GM19328 (cell line): ENCODE results near the gene PSME2.

Source experiments
- ATAC-seq: cut with Tn5 transposase; IDR thresholded peaks from one replicate; pipeline ENCODE4 v1.9.1; 2021; ENCODE audit warnings: mild to moderate bottlenecking, moderate library complexity; ENCODE audit not compliant: unreplicated experiment

PSME2 gene

GRCh38 chr14:24179961-24180796, 33.8 kb upstream of the PSME2 start:
- ATAC-seq: no peak

- ATAC-seq: no peak
These were observed 33.0 kb upstream of the PSME2 start for GRCh38 chr14:24179294-24179960.

DNA sequence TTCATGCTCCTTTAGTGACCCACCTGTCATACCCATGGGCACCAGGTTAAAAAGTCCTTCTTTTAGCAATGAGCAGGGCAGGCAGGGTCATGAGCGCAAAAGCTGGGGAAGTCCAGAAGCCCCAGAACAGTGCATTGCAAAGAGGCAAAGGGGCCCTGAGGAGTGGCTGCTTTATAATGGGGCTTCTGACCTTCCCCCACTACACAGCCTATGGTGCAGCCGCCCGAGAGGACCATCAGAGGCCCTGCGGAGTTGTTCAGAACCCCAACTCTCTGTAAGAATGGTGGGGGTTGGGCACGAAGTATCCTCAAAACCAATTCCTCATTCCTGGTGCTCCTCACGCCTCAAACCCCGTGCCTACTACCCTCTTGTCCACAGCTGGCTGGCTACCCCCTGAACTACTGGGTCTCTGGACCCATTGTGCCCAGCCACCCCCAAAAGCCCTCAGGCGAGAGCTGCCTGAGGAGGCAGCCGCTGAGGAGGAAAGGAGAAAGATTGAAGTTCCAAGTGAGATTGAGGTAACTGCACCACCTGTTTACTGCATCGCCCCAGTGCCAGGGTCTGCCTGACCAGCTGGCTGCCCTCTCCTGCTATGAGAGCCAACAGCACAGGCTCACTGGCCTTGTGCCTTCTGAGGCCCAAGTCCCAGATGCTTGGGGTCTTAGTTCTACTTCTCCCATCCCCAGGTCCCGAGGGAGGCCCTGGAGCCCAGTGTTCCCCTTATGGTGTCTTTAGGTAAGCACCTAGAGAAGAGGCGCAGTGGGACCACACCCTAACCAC, 32.2 kb upstream of the PSME2 start:
- ATAC-seq: no peak

DNA sequence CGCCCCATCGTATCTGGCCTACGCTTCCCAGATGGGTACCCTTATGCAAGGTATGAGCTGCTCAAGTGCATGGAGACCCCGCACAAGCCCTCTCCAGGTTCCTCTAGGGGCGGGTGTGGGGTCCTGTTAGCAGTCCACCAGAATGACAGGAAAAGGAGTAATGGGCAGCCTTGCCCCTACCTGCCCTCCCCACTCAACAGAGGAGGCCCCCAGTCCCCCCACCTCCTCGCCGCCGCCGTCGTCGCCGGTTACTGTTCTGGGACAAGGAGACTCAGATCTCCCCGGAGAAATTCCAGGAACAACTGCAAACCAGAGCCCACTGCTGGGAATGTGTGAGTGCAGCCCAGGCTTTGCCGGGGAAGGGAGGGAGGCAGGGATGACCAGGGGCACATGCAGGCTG, 31.5 kb upstream of the PSME2 start:
- ATAC-seq: no peak

GRCh38 chr14:24177041-24177825, 30.8 kb upstream of the PSME2 start:
- ATAC-seq: no peak

- ATAC-seq: no peak
These were observed 30.2 kb upstream of the PSME2 start for GRCh38 chr14:24176599-24176998.

DNA sequence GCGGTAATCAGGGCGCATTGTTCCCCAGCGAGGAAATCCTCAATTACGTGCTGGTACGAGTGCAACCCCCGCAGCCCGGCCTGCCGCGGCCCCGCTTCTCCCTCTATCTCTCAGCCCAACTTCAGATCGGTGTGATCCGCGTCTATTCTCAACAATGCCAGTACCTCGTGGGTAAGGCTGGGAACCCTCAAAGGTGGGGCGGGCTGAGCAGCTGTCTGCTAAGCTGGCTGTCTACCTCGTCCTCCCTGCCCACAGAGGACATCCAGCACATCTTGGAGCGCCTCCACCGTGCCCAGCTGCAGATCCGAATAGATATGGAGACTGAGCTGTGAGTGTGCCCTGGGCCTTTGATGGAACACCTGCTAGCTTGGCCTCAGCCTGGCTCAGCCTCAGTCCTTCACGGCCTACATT, 26.5 kb upstream of the PSME2 start:
- no peak for ATAC-seq

GRCh38 chr14:24172261-24172860, 26.0 kb upstream of the PSME2 start:
- ATAC-seq: peak; percentile 18

- ATAC-seq: peak; percentile 55
These were observed 25.2 kb upstream of the PSME2 start, which contains the start of gene REC8 for GRCh38 chr14:24171422-24172260. Gene REC8, plus strand, starts transcription at chr14:24172080. Its CDS starts 473 bp downstream, at chr14:24172553.

DNA sequence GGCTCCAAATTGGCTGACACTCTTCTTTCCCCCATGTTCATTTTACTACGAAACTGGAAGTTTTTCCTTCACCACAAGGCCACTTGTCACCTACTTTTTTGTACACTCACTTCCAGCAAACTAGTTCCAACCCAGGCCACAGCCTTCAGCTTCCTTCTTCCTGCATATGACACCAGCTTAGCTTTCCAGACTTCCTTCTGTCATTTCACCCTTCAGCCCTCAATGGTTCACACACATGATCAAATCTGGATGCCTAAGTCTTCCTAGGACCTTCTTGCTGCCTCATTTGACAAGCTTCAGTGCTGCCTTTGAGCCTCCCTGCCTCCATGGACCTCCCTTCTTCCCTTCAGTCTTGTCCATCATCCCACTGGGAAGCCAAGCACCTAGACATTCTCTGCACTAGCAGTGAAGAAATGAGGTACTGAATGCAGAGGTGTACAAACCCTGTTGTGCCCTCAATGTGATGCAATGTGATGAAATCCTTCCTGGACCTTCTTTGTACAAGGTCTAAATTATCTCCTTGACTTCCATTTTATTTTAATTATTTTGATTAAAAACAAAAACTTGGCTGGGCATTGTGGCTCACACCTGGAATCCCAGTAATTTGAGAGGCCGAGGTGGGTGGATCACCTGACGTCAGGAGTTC, 21.2 kb upstream of the PSME2 start:
- ATAC-seq: no peak

DNA sequence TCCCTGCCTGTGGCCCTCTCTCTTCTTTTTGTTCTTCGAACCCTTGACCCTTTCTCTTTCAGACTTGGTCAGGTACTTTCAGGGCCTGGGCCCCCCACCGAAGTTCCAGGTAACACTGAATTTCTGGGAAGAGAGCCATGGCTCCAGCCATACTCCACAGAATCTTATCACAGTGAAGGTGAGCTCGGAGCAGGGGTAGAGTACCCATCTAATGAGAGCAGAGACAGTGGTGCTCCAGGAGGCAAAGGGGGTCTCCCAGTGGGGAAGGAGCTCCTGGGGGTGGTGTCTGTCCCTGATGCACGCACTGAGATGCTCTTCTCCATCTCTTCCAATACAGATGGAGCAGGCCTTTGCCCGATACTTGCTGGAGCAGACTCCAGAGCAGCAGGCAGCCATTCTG, 19.4 kb upstream of the PSME2 start:
- no peak for ATAC-seq

- ATAC-seq: no peak
These were observed 18.1 kb upstream of the PSME2 start for GRCh38 chr14:24164518-24164991.

GRCh38 chr14:24162093-24162492, 15.7 kb upstream of the PSME2 start:
- no peak for ATAC-seq

DNA sequence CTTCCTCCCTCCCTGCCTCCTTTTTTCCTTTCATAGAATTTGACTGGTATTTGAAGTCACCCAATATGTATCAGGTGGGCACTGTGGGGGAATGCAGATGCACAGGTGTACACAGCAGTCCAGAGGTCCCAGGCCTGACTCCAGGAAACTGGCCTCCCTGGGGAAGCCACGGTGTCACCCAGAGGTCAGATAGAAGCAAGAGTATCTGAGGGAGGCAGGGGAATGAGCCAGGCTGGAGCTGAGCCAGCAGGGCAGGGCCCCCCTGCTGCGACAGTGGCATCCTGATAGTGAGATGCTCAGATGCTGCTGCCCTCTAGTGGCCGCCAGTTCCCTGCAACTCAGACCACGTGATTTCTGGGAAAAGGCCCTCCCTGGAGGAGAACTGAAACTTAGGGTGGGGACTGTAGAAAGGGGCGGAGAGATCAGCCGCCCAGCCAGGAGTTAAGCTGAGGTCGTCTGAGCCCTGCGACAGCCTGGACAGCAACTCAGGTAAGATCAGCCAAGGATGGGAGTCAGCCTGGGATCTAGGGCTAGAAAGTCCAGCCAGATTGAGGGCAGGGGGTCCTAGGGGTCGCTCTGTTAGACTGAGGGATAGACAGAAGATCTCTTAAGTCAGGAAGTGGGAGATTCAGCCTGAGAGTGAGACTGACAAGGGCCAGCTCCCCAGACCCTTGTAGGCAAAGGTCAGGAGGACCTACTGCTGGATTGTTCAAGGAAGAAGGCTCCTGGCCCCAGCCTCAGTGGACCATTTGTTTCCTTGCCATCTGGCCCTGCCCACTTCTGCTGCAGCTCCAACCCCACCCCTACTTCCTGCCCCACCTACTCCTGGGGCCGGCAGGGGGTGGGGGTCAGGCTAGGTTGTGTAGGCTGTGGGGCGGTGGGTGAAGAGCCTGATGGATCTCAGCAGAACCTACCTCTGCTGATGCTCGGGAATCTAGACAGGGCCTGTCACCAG, 14.7 kb upstream of the PSME2 start, which contains the start of gene IRF9:
Gene IRF9 (plus strand): TSS at position 416 of the 955 bp plus-strand sequence. CDS start 880 bp downstream, outside the sequence.
- peak; percentile 70 for ATAC-seq

DNA sequence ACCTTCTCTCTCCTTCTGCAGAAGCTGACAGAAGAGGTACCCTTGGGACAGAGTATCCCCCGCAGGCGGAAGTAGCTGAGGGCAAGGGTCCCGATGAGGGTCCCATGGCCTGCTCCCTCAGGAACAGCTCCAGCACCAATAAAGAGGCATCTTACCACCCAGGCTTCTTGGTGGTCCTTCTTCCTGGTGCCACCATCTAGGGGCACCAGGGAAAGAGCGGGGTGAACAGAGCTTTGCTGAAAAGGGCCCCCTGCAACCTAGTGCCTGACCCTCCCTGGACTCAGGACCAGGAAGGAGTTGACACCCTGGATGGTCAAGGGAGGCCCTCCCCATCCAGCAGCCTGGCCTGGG, 14.1 kb upstream of the PSME2 start:
- no peak for ATAC-seq

GRCh38 chr14:24159777-24160498, 13.5 kb upstream of the PSME2 start:
- ATAC-seq: no peak

DNA sequence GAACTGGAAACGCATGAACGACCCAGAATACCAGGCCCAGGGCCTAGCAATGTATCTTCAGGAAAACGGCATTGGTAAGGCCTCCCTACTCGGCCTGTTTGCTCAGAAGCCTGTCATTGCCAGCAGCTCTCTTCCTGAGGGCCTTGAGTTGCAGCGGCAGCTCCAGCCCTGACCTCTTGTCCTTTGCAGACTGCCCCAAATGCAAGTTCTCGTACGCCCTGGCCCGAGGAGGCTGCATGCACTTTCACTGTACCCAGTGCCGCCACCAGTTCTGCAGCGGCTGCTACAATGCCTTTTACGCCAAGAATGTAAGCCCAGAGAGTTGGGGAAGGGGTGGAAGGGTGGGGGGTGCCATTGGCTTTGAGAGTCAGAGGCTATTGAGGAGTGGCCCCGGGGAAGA, 10.9 kb upstream of the PSME2 start:
- ATAC-seq: no peak
